ENCODE measurements around the gene CDADC1.
A peak's percentile ranks its signal among the peaks of the same experiment; 100 is the strongest.

The CDADC1 gene

DNA sequence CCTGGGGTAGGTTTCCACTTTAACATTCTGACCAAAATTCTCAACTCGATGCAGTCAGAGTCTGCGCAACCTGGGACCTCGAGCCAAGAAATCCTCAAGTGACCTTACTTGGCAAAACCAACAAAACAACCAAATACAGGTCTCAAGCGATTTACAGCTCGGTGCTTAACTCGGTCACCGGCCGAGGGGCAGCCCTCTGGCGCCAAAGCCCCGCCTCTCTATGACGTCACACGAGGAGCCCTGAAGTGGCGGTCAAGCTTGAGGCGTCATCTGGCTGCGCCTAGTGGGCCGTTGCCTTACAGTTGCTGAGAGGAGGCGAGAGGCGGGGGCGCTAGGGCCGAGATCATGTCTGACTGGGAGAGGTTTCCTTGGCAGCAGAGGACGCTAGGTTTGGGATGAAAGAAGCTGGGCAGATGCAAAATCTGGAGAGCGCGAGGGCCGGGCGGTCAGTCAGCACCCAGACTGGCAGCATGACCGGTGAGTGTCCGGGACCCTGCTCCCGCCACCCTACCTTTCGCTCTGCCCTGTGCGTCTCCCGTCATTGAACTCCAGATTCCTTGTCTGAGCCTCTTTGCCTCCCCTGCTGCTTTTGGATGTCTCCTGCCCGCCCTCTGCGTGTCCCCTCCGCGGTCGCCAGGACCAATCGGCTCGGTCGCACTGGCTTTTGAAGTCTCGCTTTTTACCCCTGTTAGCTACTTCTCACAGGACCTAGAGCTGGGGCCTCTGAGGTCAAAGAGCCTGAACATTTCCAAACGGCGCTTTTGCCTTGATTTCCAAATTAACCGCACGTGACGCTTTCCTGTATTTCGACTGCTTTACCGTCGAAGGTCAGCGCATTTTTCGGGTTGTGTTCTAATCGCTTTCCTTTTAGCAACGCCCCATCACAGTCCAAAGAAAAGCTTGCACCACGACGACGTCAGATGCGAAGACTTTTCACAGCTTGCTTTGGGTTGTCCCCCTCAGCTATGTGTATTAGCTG is at the start of gene CDADC1:
Gene CDADC1 (plus strand): TSS at position 283 of the 979 bp plus-strand sequence. CDS start 113 bp downstream, at position 396.
- peak; percentile 92 for DNase-seq

GRCh38 chr13:49206641-49207040 is 41.1 kb upstream of the CDADC1 start:
- DNase-seq: no peak

DNA sequence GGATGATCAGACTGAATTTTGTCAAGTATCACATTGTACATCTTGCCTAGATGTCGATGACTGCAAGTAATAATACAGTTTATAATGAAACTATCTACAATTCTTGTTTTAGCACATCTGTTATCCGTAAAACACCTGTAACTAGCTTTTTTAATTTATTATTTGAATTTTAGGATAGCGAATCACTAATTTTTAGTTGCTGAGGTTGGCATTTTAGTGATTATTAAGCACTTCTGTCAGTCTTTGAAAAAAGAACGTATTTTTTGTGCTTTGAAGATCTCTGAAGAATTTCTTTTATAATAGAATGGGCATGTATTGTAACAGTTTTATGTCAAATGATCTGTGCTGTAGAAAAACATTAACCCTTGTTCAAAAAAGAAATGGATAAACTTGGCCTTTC is 39.1 kb upstream of the CDADC1 start:
- DNase-seq: no peak

GRCh38 chr13:49210114-49210513 is 37.6 kb upstream of the CDADC1 start:
- no peak for DNase-seq

- no peak for DNase-seq
Measured at GRCh38 chr13:49210669-49211068, 37.1 kb upstream of the CDADC1 start.

DNA sequence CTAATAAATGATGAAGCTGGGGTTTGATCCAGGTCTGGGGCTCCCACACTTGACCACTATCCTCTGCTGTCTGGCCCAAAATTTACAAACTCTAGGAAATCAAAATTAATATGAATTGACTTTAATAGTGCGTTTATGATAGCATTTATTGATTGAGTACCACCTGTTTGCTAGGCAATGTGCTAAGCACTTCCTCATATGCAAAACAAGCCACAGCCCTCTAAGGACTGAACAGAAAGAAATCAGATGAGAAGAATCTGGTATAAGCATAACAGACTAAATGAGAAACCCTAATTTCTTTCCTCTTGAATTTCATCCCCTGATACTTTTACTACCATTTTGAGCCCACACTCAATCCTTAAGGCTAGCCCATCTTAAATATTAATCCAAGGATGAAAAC is 34.2 kb upstream of the CDADC1 start:
- DNase-seq: no peak

DNA sequence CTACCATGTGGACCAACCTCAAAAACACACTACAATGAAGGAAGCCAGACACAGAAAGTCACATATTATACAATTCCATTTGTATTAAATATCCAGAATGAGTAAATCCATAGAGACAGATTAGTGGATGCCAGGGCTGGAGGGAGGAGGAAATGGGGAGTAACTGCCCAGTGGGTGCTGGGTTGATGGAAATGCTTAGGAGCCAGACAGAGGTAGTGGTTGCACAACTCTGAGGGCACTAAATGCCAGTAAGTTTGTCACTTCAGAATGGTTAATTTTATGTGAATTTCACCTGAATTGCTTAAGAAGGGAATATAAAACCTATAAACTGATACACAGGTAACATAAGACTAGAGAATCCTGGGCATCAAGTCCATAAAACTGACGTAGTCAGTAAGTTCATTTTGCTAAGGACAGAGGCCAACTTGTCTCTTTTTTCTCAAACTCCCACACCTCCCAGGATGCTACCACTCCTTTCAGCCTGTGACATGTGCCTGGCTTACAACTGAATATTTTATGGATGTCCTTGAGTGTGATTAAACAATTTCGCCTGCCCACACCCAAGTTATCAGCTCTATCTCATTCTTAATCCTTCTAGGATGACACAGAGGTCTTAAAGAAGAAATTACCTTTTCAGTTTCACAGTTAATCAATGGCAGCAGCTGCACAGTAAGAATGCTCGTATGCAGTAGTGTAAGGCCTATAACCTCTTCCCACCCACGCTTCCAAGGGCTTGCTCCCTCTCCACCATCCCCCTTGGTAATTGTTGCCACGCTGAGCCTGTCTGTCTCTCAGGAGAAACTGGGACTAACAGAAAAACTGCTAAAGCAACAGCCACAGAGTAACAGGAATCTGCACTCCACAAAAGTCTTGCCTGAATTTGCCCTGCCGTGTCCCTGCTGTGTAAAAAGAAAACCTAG is 33.5 kb upstream of the CDADC1 start:
- no peak for DNase-seq

GRCh38 chr13:49214917-49215376 is 32.8 kb upstream of the CDADC1 start:
- DNase-seq: peak; percentile 56

DNA sequence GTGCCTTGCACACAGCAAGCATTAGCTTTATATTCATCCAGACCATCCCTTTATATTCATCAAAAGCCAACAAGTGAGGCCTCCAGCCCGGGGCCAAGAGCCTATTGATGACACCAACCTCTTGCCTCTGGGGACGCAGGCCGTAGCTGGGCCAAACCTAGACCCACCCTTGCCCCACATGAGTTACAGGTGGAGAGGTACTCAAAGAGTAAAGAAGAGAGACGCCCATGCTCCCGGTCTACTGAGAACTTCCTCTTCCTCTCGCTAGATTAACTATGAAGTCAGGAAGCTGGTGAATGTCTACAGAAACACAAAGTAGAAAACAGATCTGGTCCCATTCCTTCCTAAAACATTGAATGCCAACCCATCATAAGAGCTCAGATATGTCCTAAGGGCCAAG is 31.4 kb upstream of the CDADC1 start:
- no peak for DNase-seq

- DNase-seq: no peak
Measured at GRCh38 chr13:49217962-49218492, 29.7 kb upstream of the CDADC1 start.

DNA sequence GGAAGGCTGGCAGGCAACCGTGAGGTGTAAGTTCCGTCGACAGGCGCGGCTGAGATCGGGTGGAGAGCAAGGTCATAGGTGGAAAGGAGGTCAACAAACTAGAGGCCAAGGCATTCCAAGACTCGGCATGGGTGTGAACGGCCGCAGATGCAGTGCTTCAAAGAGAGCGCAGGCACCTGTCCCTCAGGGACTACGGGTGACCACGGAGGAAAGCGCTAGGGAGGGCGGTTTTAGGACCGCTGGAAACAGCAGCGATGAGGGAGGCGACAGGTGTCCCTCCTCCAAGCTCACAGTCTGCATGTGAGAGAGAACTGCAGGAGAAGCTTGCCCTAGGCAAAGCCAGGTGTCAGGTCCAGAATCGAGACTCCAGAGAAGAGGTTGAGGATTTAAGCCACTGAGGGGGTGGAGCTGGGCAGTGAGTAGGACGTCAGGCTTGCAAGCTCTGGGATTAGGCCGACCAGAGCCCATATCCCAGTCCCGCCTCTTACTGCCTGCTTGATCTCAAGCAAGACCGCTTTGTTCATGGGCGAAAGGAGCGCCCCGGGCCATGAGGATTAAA is 29.2 kb upstream of the CDADC1 start:
- DNase-seq: no peak

- no peak for DNase-seq
Measured at GRCh38 chr13:49219647-49220035, 28.1 kb upstream of the CDADC1 start.

- peak; percentile 37 for DNase-seq
Measured at GRCh38 chr13:49220036-49220855, 27.5 kb upstream of the CDADC1 start, which contains the start of gene MLNR. Gene MLNR, plus strand, starts transcription at chr13:49220338. Its CDS starts 0 bp downstream, at chr13:49220338.

GRCh38 chr13:49220856-49221589 is 26.7 kb upstream of the CDADC1 start:
- DNase-seq: no peak

- no peak for DNase-seq
Measured at GRCh38 chr13:49221590-49221965, 26.1 kb upstream of the CDADC1 start.

DNA sequence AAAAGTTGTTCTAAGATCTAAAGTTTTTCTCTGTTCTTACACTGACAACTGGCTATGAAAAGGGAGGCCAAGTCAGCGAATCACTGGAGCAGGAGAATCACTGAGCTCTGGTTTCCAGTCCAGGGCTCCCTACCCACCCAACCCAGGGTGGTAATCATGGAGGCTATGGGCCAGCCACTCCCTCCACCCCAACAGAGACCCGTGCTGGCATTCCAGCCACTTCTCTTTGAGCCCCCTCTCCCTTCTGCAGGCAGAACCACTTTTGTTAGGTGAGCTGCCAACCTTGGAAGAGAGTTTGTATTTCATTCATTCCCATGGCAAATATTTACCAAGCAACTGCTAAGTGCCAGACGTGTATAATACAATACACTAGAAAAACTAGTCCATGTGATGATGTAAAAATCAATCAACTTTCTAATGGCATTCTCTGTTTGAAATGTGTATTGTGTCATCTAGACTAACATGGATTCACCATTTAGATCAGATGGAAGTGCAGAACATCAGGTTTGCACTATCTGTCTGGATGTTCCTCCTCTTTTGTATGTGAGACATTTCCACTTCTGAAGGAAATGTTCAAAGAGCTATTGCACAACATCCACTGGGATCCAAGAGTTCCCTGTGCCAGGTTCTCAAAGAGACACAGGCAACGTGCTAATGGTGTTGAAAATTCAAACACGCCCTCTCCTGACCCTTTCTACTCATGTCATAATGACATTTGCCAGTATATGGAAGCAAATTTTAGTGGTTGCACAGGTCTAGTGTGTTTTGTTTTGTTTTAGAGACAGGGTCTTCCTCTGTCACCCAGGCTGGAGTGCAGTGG is 22.3 kb upstream of the CDADC1 start:
- no peak for DNase-seq

DNA sequence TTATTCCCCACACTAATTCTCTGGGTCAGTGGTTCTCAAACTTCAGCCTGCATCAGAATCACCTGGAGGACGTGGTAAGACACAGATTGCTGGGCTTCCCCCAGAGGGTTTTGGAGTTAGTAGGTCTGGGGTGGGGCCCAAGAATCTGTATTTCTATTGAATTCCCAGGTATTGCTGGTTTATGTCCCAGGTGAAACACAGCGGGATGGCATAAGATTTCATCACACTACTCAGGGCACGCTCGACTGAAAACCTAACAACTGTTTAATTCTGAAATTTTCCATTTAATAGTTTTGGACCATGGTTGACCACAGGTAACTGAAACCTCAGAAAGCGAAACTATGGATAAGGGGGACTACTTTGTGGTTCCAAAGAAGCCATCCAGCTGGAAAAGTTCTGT is 21.1 kb upstream of the CDADC1 start:
- DNase-seq: no peak

DNA sequence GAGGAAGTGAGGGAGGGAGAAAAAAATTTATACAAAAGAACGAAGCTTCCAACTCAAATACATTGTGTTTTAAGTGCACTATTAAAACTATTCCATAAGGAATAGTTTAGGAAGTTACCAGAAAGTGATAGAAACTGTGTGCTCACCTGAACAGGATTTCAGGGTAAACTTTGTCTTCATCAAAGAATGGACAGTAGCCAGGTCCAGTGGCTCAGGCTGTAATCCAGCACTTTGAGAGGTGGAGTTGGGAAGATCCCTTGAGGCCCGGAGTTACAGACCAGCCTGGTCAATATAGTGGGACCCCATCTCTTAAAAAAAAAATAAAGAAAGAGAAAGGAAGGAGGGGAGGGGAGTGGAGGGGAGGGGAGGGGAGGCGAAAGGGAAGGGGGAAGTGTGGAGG is 13.0 kb upstream of the CDADC1 start:
- DNase-seq: no peak

- DNase-seq: no peak
Measured at GRCh38 chr13:49235856-49236431, 11.8 kb upstream of the CDADC1 start.

DNA sequence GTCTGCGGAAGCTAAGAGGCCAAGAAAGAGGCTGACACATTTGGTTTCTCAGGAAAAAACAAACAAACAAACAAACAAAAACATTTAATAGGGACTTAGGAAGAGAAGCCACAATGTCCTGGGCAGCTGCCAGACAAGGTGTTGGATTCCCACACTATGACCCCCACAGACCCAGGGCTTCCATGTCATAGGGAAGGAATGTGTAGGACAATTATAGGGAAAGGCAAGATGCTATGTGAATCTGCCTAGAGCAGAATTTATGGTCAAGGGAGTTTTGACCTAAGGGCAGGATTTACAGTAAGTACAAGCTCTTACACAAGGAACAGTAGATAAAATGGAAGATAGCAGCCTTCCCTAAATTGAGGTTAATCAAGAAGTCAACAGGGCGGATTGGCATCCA is 9.1 kb upstream of the CDADC1 start:
- DNase-seq: no peak

Data from CD4-positive, alpha-beta T cell treated with Interleukin-12 subunit alpha and Interleukin-12 subunit beta, for 1 hour (primary cell).